ENCODE data around the gene ATG2A. TPM values are rescaled to one million over a fixed set of nuclear protein-coding genes. Genes with fewer than 3 reads are reported as not detected.

Gene ATG2A
- total RNA-seq, 1 experiment from 2014 or later, result 24.7 TPM

DNA sequence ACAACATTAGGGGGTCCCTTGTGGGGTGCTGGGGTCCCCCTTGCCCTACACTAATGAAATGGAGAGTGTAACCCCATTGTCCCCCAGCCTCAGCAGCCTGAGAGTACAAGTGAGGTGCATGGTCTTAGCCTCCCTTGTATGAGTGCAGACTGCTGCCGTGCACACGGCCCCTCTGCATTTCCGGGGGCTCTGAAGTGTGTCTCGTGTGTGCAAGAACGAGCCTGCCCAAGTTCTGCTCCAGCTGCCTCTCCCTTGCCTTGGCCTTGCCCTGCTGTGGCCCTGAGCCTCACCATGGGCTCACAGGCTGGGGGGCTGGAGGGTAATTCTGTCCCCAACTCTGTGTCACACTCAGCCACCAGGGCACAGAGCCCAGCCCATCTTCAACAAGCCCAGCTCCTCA, 33.4 kb downstream of the ATG2A start:
- no peak overlapping the region for H3K9ac ChIP-seq (ENCODE audit: low read length)
- DNase-seq (ENCODE audit: low read depth, low spot score), result no peak
- H3K4me3 ChIP-seq (replicated peaks in 1 of 2; ENCODE audit: low read depth in 1 of 2, low read length in 2 of 2), result no peak overlapping the region
- H3K27ac ChIP-seq (ENCODE audit: low read depth, low read length), result no peak overlapping the region
- H3K9me2 ChIP-seq (ENCODE audit: insufficient read depth), result no peaks in the 10 kb centered on the region
- H3K4me1 ChIP-seq (ENCODE audit: control insufficient read depth in 1 of 2, insufficient read depth in 2 of 2, low read length in 2 of 2), result peaks cover 13 to 28% of the 10 kb centered on the region in 2 experiments; a peak in 3 of 4 replicates
- ATAC-seq, result no peak
- H3K9me3 ChIP-seq (ENCODE audit: control insufficient read depth in 1 of 2, insufficient read depth in 1 of 2, low read depth in 1 of 2, low read length in 2 of 2), result no peaks in the 10 kb centered on the region
- H3K27me3 ChIP-seq (ENCODE audit: insufficient read depth, low read length), result no peaks in the 10 kb centered on the region
- H3K36me3 ChIP-seq (ENCODE audit: control insufficient read depth in 1 of 2, insufficient read depth in 2 of 2, low read length in 2 of 2), result no peaks in the 10 kb centered on the region
- TF ChIP-seq, protein P1, sequence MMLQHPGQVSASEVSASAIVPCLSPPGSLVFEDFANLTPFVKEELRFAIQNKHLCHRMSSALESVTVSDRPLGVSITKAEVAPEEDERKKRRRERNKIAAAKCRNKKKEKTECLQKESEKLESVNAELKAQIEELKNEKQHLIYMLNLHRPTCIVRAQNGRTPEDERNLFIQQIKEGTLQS (IDR thresholded peaks at IDR 0.05), result no peak
- TF ChIP-seq SP1 (IDR thresholded peaks at IDR 0.05; ENCODE audit: low read depth) (no peak), CBX3 (IDR thresholded peaks at IDR 0.05; ENCODE audit: low read depth) (no peak), EZH2phosphoT487 (IDR thresholded peaks at IDR 0.05; ENCODE audit: borderline replicate concordance) (no peak), EGR1 (IDR thresholded peaks at IDR 0.05; ENCODE audit: low read depth) (no peak), POLR2AphosphoS5 (IDR thresholded peaks at IDR 0.05; ENCODE audit: low read depth, low read length) (no peak), POLR2A (IDR thresholded peaks at IDR 0.05; ENCODE audit: borderline replicate concordance, extremely low read depth, insufficient read depth, insufficient read length) (no peak), TCF7L2 (IDR thresholded peaks at IDR 0.05; ENCODE audit: borderline replicate concordance, extremely low read depth, insufficient read depth, insufficient read length) (no peak), SRF (IDR thresholded peaks at IDR 0.05; ENCODE audit: low read depth) (no peak), ZFX (IDR thresholded peaks at IDR 0.05) (no peak), EZH2 (IDR thresholded peaks at IDR 0.05) (no peak), YY1 (IDR thresholded peaks at IDR 0.05; ENCODE audit: extremely low read depth, insufficient replicate concordance, low read depth, low read length) (no peak)
- TF ChIP-seq, protein P2, sequence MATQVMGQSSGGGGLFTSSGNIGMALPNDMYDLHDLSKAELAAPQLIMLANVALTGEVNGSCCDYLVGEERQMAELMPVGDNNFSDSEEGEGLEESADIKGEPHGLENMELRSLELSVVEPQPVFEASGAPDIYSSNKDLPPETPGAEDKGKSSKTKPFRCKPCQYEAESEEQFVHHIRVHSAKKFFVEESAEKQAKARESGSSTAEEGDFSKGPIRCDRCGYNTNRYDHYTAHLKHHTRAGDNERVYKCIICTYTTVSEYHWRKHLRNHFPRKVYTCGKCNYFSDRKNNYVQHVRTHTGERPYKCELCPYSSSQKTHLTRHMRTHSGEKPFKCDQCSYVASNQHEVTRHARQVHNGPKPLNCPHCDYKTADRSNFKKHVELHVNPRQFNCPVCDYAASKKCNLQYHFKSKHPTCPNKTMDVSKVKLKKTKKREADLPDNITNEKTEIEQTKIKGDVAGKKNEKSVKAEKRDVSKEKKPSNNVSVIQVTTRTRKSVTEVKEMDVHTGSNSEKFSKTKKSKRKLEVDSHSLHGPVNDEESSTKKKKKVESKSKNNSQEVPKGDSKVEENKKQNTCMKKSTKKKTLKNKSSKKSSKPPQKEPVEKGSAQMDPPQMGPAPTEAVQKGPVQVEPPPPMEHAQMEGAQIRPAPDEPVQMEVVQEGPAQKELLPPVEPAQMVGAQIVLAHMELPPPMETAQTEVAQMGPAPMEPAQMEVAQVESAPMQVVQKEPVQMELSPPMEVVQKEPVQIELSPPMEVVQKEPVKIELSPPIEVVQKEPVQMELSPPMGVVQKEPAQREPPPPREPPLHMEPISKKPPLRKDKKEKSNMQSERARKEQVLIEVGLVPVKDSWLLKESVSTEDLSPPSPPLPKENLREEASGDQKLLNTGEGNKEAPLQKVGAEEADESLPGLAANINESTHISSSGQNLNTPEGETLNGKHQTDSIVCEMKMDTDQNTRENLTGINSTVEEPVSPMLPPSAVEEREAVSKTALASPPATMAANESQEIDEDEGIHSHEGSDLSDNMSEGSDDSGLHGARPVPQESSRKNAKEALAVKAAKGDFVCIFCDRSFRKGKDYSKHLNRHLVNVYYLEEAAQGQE (IDR thresholded peaks at IDR 0.05; ENCODE audit: low read depth), result no peak
- TF ChIP-seq, protein P3, sequence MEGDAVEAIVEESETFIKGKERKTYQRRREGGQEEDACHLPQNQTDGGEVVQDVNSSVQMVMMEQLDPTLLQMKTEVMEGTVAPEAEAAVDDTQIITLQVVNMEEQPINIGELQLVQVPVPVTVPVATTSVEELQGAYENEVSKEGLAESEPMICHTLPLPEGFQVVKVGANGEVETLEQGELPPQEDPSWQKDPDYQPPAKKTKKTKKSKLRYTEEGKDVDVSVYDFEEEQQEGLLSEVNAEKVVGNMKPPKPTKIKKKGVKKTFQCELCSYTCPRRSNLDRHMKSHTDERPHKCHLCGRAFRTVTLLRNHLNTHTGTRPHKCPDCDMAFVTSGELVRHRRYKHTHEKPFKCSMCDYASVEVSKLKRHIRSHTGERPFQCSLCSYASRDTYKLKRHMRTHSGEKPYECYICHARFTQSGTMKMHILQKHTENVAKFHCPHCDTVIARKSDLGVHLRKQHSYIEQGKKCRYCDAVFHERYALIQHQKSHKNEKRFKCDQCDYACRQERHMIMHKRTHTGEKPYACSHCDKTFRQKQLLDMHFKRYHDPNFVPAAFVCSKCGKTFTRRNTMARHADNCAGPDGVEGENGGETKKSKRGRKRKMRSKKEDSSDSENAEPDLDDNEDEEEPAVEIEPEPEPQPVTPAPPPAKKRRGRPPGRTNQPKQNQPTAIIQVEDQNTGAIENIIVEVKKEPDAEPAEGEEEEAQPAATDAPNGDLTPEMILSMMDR (IDR thresholded peaks at IDR 0.05 in 2 of 3, conservative IDR thresholded peaks at IDR 0.05 in 1 of 3; ENCODE audit: borderline replicate concordance in 1 of 3, insufficient read depth in 1 of 3, low read depth in 2 of 3, low read length in 2 of 3), result no peak
- TF ChIP-seq, protein P4, sequence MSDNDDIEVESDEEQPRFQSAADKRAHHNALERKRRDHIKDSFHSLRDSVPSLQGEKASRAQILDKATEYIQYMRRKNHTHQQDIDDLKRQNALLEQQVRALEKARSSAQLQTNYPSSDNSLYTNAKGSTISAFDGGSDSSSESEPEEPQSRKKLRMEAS (IDR thresholded peaks at IDR 0.05), result no peak
- BruUV-seq (replicated peaks), result no TSS peak
- intact Hi-C loops (cut with micrococcal nuclease), result no loop called here
- no peak overlapping the region for H2AFZ ChIP-seq (ENCODE audit: low read depth, low read length, poor library complexity, severe bottlenecking)
- no peak overlapping the region for H3K4me2 ChIP-seq (ENCODE audit: low read length)
- ChIA-PET RAD21 (ENCODE audit: low non-redundant PET in 1 of 2, low total read pairs in 2 of 2, uncharacterized antibody in 2 of 2, unreplicated experiment in 2 of 2) (no interaction called here), POLR2A (no interaction called here), CTCF (no interaction called here)
- peaks cover 4% of the 10 kb centered on the region; the same call in 1 of the 2 replicates for H3K79me2 ChIP-seq (ENCODE audit: insufficient read depth, low read length)
- no peaks in the 10 kb centered on the region for H4K20me1 ChIP-seq (ENCODE audit: insufficient read depth)

Measured in HCT116 (cell line).